Muscle layer of colon (tissue), 2 donors: Measurements from ENCODE around the gene TMCO2.

Source experiments
- H3K27ac ChIP-seq: one replicate; pipeline ENCODE4 v1.7.0; 2013; ENCODE audit warnings: low read depth, mild to moderate bottlenecking, low read length, moderate library complexity
- H3K27me3 ChIP-seq, 2 donors: one replicate each; pipeline ENCODE4 v1.7.0; 2013; ENCODE audit warnings: low read length in 2 of 2, mild to moderate bottlenecking in 2 of 2; ENCODE audit not compliant: insufficient read depth in 2 of 2, control insufficient read depth in 1 of 2
- H3K36me3 ChIP-seq: one replicate; pipeline ENCODE4 v1.7.0; 2013; ENCODE audit warnings: mild to moderate bottlenecking, low read length; ENCODE audit not compliant: insufficient read depth
- H3K4me1 ChIP-seq: one replicate; pipeline ENCODE4 v1.7.0; 2013; ENCODE audit warnings: mild to moderate bottlenecking, low read length; ENCODE audit not compliant: insufficient read depth
- H3K4me3 ChIP-seq, 2 donors: one replicate each; pipeline ENCODE4 v1.7.0; 2013; ENCODE audit warnings: low read length in 2 of 2, low read depth in 1 of 2, mild to moderate bottlenecking in 1 of 2, moderate library complexity in 1 of 2
- H3K9ac ChIP-seq: one replicate; pipeline ENCODE4 v1.7.0; 2013; ENCODE audit warnings: low read length
- H3K9me3 ChIP-seq: one replicate; pipeline ENCODE4 v1.7.0; 2013; ENCODE audit warnings: mild to moderate bottlenecking, low read length
- donor health status: abdominal sarcoma.
- donor health status: Adenocarcinoma of cecum.

Gene TMCO2

GRCh38 chr1:40258445-40258769 lies 10.7 kb downstream of the TMCO2 start:
- Histone ChIP-seq H3K9me3 (no peaks in the 10 kb centered on the region), H3K9ac (peak overlapping the region; percentile 89), H3K4me3 (peak overlapping the region; percentile 73 to 100), H3K27ac (peak overlapping the region; percentile 82), H3K4me1 (peaks cover 36% of the 10 kb centered on the region), H3K36me3 (peaks cover 32% of the 10 kb centered on the region), H3K27me3 (no peaks in the 10 kb centered on the region)

DNA sequence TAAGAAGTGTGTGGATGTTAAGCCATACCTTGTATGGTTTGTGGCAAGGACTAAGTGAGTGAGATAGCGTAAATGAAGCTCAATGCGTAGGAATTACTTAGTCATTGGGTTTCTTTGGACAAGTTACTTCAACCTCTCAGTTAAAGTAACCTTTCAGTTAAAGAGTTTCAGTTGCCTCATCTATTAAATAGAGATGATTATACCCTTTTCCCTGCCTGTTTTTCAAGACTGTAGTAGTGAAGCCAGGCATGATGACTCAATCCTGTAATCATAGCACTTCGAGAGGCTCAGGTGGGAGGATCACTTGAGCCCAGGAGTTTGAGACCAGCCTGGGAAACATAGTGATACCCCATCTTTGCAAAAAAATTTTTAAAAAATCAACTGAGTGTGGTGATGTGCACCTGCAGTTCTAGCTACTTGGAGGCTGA lies 16.6 kb downstream of the TMCO2 start:
- Histone ChIP-seq H3K9me3 (no peaks in the 10 kb centered on the region), H3K4me1 (peaks cover 52% of the 10 kb centered on the region), H3K9ac (no peak overlapping the region), H3K36me3 (peaks cover 45% of the 10 kb centered on the region), H3K27me3 (no peaks in the 10 kb centered on the region), H3K27ac (no peak overlapping the region), H3K4me3 (no peak overlapping the region)

- Histone ChIP-seq H3K36me3 (peaks cover 52% of the 10 kb centered on the region), H3K4me3 (no peak overlapping the region), H3K9me3 (no peaks in the 10 kb centered on the region), H3K9ac (no peak overlapping the region), H3K27me3 (no peaks in the 10 kb centered on the region), H3K4me1 (peaks cover 47% of the 10 kb centered on the region), H3K27ac (no peak overlapping the region)
Measured at GRCh38 chr1:40265298-40265697, 17.6 kb downstream of the TMCO2 start.

- Histone ChIP-seq H3K9me3 (no peaks in the 10 kb centered on the region), H3K27ac (no peak overlapping the region), H3K4me3 (no peak overlapping the region), H3K36me3 (peaks cover 51% of the 10 kb centered on the region), H3K9ac (no peak overlapping the region), H3K27me3 (no peaks in the 10 kb centered on the region), H3K4me1 (peaks cover 44% of the 10 kb centered on the region)
Measured at GRCh38 chr1:40265919-40266318, 18.2 kb downstream of the TMCO2 start.

- no peaks in the 10 kb centered on the region for H3K9me3 ChIP-seq
- no peak overlapping the region for H3K27ac ChIP-seq
- H3K9ac ChIP-seq, result no peak overlapping the region
- no peak overlapping the region for H3K4me3 ChIP-seq
- H3K36me3 ChIP-seq, result peaks cover 46% of the 10 kb centered on the region
- peaks cover 40% of the 10 kb centered on the region for H3K4me1 ChIP-seq
- no peaks in the 10 kb centered on the region for H3K27me3 ChIP-seq
Measured at GRCh38 chr1:40266786-40267535, 19.2 kb downstream of the TMCO2 start.

DNA sequence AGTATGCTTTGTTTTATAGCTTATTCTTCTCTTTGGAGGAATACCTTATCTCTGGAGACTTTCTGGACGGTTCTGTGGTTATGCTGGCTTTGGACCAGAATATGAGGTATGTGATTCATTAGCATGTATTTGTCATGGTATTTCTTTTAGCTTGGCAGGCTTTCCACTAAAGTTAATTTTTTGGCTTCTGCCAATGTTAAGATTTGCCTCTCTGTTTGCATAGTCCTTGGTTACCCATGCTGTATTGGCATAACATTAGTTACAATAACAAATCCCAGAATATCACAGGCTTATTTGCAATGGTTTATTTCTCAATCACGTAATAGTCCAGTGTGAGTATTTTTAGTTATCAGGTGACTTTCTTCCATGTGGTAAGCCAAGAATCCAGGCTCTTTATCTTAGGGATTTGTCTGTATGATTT lies 20.0 kb downstream of the TMCO2 start:
- no peak overlapping the region for H3K4me3 ChIP-seq
- H3K9ac ChIP-seq, result no peak overlapping the region
- H3K4me1 ChIP-seq, result peaks cover 37% of the 10 kb centered on the region
- H3K27ac ChIP-seq, result peak overlapping the region; percentile 15
- H3K36me3 ChIP-seq, result peaks cover 46% of the 10 kb centered on the region
- H3K27me3 ChIP-seq, result no peaks in the 10 kb centered on the region
- H3K9me3 ChIP-seq, result no peaks in the 10 kb centered on the region

- Histone ChIP-seq H3K27ac (peak overlapping the region; percentile 37), H3K9ac (no peak overlapping the region), H3K4me3 (no peak overlapping the region), H3K36me3 (peaks cover 45% of the 10 kb centered on the region), H3K9me3 (no peaks in the 10 kb centered on the region), H3K27me3 (no peaks in the 10 kb centered on the region), H3K4me1 (peaks cover 32% of the 10 kb centered on the region)
Measured at GRCh38 chr1:40268211-40268610, 20.5 kb downstream of the TMCO2 start.

- Histone ChIP-seq H3K9me3 (no peaks in the 10 kb centered on the region), H3K9ac (no peak overlapping the region), H3K36me3 (peaks cover 45% of the 10 kb centered on the region), H3K27ac (no peak overlapping the region), H3K27me3 (no peaks in the 10 kb centered on the region), H3K4me3 (no peak overlapping the region), H3K4me1 (peaks cover 17% of the 10 kb centered on the region)
Measured at GRCh38 chr1:40270152-40270834, 22.6 kb downstream of the TMCO2 start.

DNA sequence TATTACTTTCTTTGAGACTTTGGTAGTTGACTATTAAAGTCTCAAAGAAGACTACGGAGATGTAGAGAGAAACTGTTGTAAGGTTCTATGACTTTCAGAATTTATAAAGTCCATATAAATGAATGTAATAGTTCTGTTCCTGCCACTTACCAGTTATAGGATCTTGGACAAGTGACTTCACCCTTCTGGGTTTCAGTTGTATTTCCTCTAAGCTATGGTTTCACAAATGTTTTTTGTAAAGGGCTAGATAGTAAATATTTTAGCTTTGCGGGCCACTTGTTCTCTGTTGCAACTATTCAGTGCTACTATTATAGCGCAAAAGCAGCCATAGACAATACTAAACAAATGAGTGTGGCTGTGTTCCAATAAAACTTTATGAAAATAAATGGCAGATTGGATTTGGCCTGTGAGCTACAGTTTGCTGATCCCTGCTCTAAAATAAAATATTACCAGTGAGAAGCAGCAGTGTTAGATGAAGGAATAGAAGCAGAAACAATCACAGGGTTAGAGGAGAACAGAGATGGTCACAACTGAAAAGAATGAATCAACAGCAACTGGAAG lies 25.0 kb downstream of the TMCO2 start:
- no peak overlapping the region for H3K4me3 ChIP-seq
- H3K27me3 ChIP-seq, result no peaks in the 10 kb centered on the region
- peaks cover 12% of the 10 kb centered on the region for H3K4me1 ChIP-seq
- H3K36me3 ChIP-seq, result peaks cover 53% of the 10 kb centered on the region
- no peak overlapping the region for H3K27ac ChIP-seq
- H3K9me3 ChIP-seq, result no peaks in the 10 kb centered on the region
- H3K9ac ChIP-seq, result no peak overlapping the region

GRCh38 chr1:40273547-40274166 lies 25.9 kb downstream of the TMCO2 start:
- H3K9ac ChIP-seq, result no peak overlapping the region
- H3K4me1 ChIP-seq, result peaks cover 6% of the 10 kb centered on the region
- H3K27ac ChIP-seq, result no peak overlapping the region
- H3K9me3 ChIP-seq, result no peaks in the 10 kb centered on the region
- peaks cover 50% of the 10 kb centered on the region for H3K36me3 ChIP-seq
- H3K4me3 ChIP-seq, result no peak overlapping the region
- no peaks in the 10 kb centered on the region for H3K27me3 ChIP-seq

GRCh38 chr1:40274331-40274730 lies 26.6 kb downstream of the TMCO2 start:
- Histone ChIP-seq H3K9me3 (no peaks in the 10 kb centered on the region), H3K4me1 (peaks cover 6% of the 10 kb centered on the region), H3K4me3 (no peak overlapping the region), H3K36me3 (peaks cover 50% of the 10 kb centered on the region), H3K27me3 (no peaks in the 10 kb centered on the region), H3K27ac (no peak overlapping the region), H3K9ac (no peak overlapping the region)
